Mesodermal cell (in vitro differentiated cells): ENCODE measurements around the gene PTPRN2.

ENCODE experiments used
- H3K27ac ChIP-seq: 2 replicates; pipeline ENCODE4 v1.7.0; 2013; ENCODE audit warnings: mild to moderate bottlenecking, low read depth, low read length, moderate library complexity; ENCODE audit not compliant: severe bottlenecking
- H3K36me3 ChIP-seq: 2 replicates; pipeline ENCODE4 v1.7.1; 2013; ENCODE audit warnings: mild to moderate bottlenecking, low read length, moderate library complexity; ENCODE audit not compliant: control insufficient read depth, insufficient read depth
- H3K4me1 ChIP-seq: one replicate; pipeline ENCODE4 v1.7.1; 2013; ENCODE audit warnings: mild to moderate bottlenecking, low read length; ENCODE audit not compliant: insufficient read depth, control insufficient read depth, poor library complexity, severe bottlenecking
- H3K4me3 ChIP-seq: 2 replicates; pipeline ENCODE4 v1.7.0; 2013; ENCODE audit warnings: low read length, control low read depth, mild to moderate bottlenecking; ENCODE audit not compliant: insufficient read depth, poor library complexity, severe bottlenecking; ENCODE audit errors: extremely low read depth
- H3K9me3 ChIP-seq: 2 replicates; pipeline ENCODE4 v1.7.1; 2013; ENCODE audit warnings: mild to moderate bottlenecking, low read length, moderate library complexity; ENCODE audit not compliant: control insufficient read depth
- WGBS, 2 experiments: methylation state at CpG; one replicate each; pipeline ENCODE4 v1.1.5; 2013; ENCODE audit warnings: missing lambda C conversion rate in 2 of 2; ENCODE audit not compliant: insufficient coverage in 2 of 2; 5-methylcytosine and 5-hydroxymethylcytosine counted together

Gene PTPRN2

DNA sequence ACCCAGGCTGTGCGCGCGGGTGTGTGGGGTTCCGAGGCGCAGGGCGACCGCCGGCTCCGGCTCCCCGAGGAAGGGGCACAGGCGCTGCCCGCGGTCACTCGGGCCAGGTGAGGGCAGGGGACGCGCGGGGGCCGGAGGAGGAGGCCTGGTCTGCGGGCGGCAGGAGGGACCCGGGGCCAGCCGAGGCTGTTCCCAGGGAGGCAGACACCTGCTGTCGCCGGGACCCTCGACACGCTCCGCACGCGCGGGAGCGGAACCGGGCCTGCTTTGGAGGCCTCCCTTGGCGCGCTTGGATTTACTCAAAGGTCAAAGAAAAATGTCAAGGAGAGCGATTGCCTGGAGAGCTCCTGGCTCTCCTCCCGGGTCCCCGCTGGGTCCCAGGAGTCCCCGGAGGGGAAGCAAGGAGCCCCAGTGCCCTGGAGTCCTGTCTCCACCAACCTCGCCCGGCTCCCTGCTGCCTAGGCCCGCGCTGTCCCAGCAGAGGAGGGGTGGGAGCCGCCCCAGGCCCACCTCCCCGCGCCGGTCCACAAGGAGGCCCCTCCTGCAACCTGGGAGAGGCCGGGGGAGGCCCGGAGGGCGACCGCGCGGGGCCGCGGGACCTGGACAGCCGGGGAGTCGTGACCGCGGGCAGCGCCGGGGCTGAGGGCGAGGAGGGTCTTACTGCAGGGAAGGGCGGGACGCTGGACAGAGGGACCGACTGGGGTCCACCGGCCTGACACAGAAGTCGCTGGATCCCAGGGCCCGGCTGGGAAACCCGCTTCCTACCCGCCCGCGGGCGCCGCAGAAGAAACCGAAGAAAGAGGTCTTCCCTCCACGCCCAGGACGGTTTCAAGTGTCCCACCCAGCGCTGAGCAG, 902.0 kb downstream of the PTPRN2 start:
- H3K36me3 ChIP-seq: no peaks in the 10 kb centered on the region
- no peak overlapping the region for H3K4me3 ChIP-seq
- H3K4me1 ChIP-seq: no peaks in the 10 kb centered on the region
- H3K9me3 ChIP-seq: peaks cover 60% of the 10 kb centered on the region
- WGBS, 2 experiments: 85% methylated on average over 56 to 77 of the region's 77 CpGs
- H3K27ac ChIP-seq: no peak overlapping the region

DNA sequence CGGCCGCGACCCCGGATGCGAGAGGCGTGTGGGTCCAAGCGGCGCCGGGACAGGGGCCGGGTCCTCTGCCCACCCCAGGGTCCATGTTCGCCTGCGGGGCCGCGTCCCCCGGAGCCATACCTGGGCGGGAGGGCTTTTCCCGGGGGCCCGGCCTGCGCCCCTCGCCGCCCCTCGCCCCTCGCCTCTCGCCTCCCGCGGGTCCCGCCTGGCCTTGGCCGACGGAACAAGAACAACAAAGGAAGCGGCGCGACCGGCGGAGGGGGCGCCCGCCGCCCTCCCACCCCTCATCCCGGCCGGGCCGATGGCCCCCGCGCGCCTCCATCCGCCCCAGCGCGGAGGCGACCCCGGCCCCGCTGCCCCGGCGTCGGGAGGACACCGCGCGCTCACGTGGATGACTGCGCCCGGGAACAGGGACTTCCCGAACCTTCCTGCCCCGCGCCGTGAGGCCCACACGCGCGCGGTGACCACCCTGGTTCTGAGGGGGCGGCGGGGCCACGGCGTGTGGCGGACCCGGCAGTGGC, 902.7 kb downstream of the PTPRN2 start:
- Histone ChIP-seq H3K36me3 (no peaks in the 10 kb centered on the region), H3K9me3 (peaks cover 57% of the 10 kb centered on the region), H3K4me1 (no peaks in the 10 kb centered on the region), H3K27ac (no peak overlapping the region), H3K4me3 (no peak overlapping the region)
- WGBS, 2 experiments: 87 to 90% methylated on average over 57 to 71 of the region's 72 CpGs

DNA sequence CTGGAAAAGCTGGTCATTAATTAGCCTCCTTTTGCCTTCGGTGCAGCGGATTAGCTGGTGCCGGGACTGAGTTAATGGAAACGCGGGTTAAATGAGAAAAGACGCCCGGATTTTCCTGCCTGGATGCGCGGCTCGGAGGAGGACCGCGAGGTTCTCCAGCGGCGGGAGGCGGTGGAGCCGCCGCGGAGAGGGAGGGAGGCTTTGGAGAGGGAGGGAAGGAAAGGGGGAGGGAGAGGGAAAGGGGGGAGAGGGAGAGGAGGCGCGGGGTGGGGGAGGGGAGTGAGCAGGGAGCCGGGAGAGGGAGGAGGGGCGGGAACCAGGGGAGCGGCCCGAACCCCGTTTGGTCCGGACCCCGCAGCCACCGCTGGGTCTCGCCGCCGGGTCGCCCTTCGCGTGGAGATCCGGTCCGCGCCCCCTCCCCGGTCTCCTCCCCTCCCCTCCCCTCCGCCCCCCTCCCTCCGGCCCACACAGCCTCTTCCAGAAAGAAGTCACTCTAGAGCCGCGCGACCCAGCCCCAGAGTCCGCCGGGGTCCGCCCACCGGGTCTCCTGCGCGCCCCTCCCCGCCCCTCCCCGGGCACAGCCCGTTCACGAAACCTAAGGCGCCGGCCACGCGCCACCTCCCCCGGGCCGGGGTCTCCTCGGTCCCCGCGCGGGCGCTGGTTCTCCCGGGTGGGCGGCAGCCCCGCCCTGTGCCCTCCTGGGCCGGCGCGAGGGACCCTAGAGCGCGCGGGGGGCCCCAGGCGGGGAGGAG, 903.3 kb downstream of the PTPRN2 start:
- Histone ChIP-seq H3K27ac (no peak overlapping the region), H3K36me3 (no peaks in the 10 kb centered on the region), H3K4me3 (no peak overlapping the region), H3K9me3 (peaks cover 50% of the 10 kb centered on the region), H3K4me1 (no peaks in the 10 kb centered on the region)
- WGBS, 2 experiments: 73 to 85% methylated on average over 39 to 44 of the region's 74 CpGs

DNA sequence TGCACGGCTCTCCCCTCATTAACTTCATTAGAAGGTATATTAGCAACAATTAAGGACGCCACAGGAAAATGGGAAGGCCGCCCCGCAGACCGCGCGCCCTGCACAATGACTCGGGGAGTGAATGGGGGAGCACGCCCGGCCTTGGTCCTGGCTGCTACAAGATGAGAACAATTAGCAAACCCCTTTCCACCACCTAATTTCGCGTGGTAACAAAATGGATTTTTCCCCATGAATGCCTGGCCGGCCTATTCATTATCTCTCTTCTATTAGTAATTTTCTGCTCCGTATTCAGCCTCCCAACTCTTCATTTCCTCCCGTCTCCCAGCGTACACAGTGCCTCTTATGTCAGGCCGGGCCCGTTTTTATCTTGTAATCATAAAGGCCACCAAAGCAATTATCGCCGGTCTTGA, 903.9 kb downstream of the PTPRN2 start:
- H3K36me3 ChIP-seq: no peaks in the 10 kb centered on the region
- H3K4me1 ChIP-seq: no peaks in the 10 kb centered on the region
- peaks cover 49% of the 10 kb centered on the region for H3K9me3 ChIP-seq
- no peak overlapping the region for H3K4me3 ChIP-seq
- WGBS, 2 experiments: 76 to 84% methylated on average over 9 to 14 of the region's 20 CpGs
- no peak overlapping the region for H3K27ac ChIP-seq

DNA sequence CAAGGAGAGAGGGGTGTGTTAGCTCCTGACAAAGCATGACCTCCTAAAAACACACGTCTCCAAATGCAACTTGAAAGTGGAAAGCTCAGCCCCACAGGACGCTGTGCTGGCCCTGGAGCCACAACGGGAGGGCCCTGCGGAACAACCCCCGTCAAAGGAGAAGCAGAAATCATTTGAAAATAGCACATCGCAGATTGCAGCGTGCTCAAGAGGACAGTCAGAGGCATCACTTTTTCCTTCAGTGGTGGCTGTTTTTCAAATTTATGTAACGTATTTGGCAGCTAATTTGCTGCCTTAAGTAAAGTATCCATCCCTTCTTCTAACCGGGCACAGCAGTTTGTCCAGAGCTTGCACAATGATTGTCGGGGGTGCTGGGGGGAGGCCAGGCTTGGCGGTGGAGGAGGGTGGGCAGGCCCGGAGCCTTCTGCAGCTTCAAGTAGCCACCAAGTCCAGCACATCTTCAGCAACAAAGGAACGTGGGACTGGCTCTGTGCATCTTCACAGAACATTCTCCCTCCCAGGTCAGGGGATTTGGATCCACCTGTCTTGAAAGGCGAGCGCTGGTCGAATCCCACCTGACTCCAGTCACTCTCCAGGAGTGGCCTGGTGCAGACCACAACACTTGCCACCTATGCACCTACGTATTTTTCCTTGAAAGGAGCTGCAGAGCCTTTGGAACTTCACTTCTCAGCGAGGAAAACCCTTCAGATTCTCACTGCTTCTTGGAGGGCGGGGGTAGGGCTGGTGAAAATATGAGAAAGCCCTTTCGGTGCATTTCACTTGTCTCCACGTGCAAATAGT, 904.5 kb downstream of the PTPRN2 start:
- Histone ChIP-seq H3K4me1 (no peaks in the 10 kb centered on the region), H3K9me3 (peaks cover 50% of the 10 kb centered on the region), H3K27ac (no peak overlapping the region), H3K4me3 (no peak overlapping the region), H3K36me3 (no peaks in the 10 kb centered on the region)
- 64 to 67% methylated on average over 15 to 16 of the region's 21 CpGs for WGBS, 2 experiments

DNA sequence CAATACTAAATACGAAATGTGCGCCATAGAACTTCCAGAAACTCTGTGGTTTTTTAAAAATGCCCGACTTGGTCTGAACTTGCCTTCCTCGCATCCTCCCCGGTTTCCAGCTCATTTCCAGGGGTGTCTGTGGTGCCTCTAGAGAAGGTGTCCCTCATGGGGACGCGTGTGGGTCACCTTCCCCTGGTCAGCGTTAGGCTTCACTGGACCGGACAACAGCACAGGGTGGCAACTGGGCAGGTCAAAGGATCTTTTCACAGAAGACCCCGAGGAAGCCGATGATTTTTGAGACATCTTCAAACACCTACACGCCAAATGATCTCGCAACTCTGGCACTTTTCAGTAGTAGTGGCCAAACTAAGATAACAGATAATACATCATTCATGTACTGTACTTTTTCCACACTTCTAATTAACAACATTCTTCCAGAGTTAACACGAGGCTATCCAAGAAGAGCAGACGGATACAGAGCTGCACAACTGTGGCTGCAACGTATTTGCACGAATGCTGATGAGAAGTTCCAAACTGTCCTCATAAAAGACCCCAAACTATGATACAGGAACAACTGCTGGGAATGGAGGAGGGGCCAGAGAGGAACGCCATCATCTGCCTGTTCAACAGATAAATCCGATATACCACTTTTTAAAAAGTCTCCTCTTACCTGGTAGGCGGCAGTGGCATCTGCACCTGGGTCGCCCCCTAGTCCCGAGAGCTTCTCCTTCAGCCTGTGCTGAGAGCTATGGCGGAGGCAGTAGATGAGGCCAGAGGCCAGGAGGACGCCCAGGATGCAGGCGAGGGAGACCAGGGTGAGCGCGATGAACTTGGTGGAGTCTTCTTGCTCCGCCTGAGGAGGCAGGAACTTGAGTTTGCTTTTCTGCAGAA, 905.3 kb downstream of the PTPRN2 start:
- Histone ChIP-seq H3K36me3 (no peaks in the 10 kb centered on the region), H3K4me1 (no peaks in the 10 kb centered on the region), H3K9me3 (peaks cover 57% of the 10 kb centered on the region), H3K27ac (no peak overlapping the region), H3K4me3 (no peak overlapping the region)
- WGBS, 2 experiments: 72 to 75% methylated on average over 23 to 24 of the region's 28 CpGs

DNA sequence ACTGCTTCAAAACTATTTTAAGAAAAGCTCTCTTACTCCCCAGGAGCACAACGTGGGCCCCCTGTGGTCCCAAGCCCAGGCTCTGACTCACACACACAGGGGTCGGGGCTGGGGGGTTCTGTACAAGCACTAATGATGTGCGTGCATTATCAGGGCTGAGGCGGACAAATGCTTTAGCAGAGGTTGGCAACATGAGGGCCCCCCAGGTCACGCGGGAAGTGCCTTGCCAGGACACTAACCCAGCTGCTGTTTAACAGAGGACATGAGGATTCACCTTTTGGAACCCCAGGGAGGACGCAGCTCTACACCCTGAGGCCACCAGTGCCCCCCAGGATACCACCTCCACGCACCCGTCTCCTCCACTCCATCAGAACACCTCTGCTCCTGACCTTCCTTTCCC, 908.0 kb downstream of the PTPRN2 start:
- H3K4me1 ChIP-seq: no peaks in the 10 kb centered on the region
- no peak overlapping the region for H3K27ac ChIP-seq
- H3K9me3 ChIP-seq: peaks cover 71% of the 10 kb centered on the region
- H3K4me3 ChIP-seq: no peak overlapping the region
- WGBS, 2 experiments: 44 to 46% methylated on average over 7 of the region's 9 CpGs
- no peaks in the 10 kb centered on the region for H3K36me3 ChIP-seq

DNA sequence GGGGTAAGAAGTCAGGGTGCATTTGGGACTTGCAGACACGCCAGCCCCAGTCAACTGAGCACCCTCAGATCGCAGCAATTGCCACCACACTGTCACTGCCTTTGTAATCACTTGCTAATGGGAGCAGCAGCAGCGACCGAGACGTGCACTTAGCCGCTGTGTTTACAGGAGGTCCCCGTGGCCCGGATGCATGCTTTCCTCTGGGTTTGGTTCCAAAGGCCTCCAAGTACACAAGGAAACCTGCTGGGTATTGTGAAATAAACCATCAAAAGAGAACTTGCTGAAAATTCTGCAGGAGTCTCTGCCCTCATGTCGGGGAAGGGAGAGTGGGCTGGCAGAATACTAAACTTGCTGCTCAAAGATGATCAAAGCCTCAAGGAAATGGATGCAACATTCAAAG, 909.1 kb downstream of the PTPRN2 start:
- Histone ChIP-seq H3K9me3 (peaks cover 75% of the 10 kb centered on the region), H3K4me3 (no peak overlapping the region), H3K27ac (no peak overlapping the region), H3K36me3 (no peaks in the 10 kb centered on the region), H3K4me1 (no peaks in the 10 kb centered on the region)
- 54 to 69% methylated on average over 9 of the region's 9 CpGs for WGBS, 2 experiments

DNA sequence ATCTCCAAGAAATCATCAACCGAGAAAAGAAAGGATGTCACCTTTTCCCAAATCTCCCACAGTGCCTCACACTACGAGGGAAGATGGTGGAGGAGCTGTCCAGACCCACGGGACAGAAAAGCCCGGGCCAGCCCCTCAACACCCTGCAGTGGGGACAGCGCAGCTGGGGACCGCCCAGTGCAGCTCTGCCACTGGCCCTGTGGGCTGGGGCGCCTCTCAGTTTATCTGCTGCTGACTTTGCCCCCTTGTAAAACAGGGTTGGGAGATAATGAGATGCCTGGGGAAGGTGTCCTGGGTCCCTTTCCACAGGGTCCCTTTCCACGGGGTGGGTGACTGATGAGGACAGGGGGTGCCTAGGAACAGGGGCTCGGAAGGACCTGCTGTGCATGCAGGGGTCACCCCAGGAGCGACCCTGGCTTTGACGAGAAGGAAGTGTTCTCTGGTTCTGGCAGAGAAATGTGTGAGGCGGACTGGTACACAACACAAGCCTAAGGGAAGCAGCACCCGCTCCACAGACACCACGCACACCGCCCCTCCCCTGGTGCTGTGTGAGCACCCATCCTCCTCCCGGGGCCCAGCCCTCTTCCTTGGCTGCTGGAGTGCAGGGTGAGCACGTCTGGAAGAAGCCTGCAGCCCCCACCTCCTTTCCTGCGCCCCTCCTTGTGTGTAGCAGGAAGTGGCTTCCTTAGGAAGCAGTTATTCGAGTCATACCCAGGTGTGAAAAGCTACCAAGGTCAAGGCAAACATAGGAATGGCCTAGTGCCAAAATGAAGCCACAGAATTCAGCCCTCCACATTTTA, 911.0 kb downstream of the PTPRN2 start:
- WGBS, 2 experiments: 64 to 72% methylated on average over 17 of the region's 19 CpGs
- Histone ChIP-seq H3K36me3 (no peaks in the 10 kb centered on the region), H3K4me1 (no peaks in the 10 kb centered on the region), H3K9me3 (peaks cover 67% of the 10 kb centered on the region), H3K27ac (no peak overlapping the region), H3K4me3 (no peak overlapping the region)
